ENCODE results near the gene MAD1L1.

MAD1L1 gene

DNA sequence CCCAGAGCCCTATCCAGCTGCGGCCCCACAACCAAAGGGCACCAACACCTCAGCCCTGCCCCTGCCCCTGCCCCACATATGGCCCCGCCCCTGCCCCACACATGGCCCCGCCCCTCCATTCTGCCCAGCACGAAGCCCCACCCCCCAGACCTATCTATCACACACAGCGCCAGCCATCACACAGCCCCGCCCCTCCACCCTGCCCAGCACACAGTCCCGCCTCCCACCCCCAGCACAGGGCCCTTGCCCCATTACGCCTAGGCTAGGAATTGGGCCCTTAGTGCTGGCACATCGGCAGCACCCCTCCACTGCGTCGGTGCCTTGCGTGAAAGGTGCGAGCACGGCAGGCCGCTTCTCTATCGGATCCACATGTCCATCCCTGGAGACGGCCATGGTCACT lies 126.8 kb downstream of the MAD1L1 start:
- no peak for DNase-seq (ENCODE audit: low read depth, low spot score)

- DNase-seq (ENCODE audit: low read depth, low spot score) = no peak
Measured at GRCh38 chr7:2105280-2105679, 127.5 kb downstream of the MAD1L1 start.

DNA sequence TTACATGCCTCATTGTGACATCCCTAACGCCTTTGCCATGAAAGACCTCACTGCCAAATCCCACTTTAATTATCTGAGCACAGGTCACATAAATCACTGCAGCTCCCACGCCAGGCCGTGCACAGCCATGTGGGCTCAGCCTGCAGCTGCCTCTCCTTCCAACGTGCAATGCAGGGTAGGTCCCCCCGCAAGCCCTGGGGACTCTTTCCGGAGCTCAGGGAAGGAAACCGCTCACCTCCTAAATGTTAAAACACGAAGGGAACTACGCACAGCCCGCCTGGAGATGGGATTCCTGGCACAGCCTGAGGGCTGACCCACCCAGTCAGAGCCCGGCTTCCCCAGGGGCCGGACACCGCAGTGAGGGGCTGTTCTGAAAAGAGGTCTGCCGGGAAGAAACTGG lies 128.0 kb downstream of the MAD1L1 start:
- no peak for DNase-seq (ENCODE audit: low read depth, low spot score)

- DNase-seq (ENCODE audit: low read depth, low spot score) = peak; percentile 40
Measured at GRCh38 chr7:2104107-2104710, 128.5 kb downstream of the MAD1L1 start.

DNA sequence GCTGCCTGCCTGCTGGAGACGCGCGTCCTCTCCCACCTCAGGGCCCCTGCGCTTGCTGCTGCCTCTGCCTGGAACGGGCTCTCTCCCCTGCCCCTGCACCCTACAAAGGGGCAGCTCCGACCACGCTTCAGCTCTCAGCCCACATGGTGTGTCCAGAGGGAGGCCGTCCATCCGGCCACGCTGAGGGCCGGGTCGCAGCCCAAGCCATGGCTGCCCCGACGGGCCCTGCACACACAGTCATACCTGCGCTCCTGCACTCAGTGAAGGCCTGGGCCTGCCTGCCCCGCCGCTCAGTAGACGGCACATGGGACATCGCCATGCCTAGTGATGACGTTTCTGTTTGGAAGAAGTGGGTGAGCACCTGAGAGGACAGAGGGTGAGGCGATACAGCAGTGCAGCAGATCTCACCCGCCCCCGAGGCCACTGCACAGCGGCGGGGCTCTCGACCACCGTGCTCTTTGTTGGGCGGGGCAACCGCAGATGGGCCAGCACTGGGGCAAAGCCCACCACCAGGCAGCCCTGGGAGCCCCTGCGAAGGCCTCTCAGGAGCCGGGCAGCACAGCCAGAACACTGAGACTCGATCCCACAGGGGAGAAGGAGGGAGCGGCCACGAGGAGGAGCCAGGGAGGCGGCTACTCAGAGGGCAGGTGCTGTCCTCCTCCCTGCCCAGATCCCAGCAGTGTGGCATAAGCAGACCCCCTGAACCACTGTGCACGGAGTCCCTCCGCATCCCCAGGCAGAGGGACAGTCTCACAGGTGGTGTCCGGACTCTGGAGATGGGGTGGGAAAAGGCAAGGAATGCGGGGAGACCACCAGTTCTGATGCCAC lies 129.5 kb downstream of the MAD1L1 start:
- DNase-seq (ENCODE audit: low read depth, low spot score) = no peak

- DNase-seq (ENCODE audit: low read depth, low spot score) = no peak
Measured at GRCh38 chr7:2102375-2102723, 130.4 kb downstream of the MAD1L1 start.

GRCh38 chr7:2101630-2102374 lies 130.9 kb downstream of the MAD1L1 start:
- DNase-seq (ENCODE audit: low read depth, low spot score) = no peak

DNA sequence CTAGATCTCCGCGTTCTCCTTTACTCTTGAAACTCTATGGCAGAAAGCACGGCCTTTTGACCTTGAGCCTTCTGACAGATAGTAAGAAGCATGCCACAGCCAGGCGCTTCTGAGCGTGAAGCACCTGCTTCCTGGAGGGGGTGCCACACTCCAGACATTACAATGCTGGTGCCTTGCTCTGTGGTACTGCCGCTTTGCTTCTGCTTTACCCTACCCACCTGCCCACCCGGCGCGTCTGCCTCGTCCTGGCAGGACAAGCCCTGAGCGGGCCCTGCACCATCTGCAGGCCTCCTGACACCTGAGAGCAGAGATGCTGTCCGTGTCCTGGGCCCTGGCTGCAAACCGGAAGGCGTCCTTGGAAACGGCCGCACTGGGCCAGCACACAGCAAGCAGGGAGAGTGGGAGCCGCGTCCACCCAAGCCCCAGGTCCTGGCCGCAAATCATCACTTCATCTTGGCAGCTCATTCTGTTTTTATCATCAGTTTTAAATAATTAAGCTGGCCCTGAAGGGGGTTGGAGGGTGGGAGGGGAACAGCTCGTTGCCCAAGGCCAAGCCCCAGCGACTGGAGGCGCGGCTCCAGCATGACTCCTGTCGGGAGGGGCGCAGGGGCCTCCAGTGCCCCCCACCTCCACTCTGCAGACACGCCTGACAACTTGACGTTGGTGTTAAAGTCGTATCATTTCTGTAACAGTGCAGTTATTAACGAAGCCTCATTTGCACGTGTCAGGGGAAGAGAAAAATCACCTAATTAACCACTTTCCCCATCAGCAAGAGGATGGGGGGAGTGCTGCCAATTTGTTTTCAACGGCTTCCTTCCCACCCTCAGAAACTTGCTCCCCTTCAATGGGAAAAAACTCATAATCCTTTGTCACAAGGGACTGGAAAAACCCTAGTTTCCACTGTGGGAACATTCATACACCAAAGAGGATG lies 132.2 kb downstream of the MAD1L1 start:
- DNase-seq (ENCODE audit: low read depth, low spot score) = no peak

GRCh38 chr7:2099048-2099957 lies 133.4 kb downstream of the MAD1L1 start:
- no peak for DNase-seq (ENCODE audit: low read depth, low spot score)

DNA sequence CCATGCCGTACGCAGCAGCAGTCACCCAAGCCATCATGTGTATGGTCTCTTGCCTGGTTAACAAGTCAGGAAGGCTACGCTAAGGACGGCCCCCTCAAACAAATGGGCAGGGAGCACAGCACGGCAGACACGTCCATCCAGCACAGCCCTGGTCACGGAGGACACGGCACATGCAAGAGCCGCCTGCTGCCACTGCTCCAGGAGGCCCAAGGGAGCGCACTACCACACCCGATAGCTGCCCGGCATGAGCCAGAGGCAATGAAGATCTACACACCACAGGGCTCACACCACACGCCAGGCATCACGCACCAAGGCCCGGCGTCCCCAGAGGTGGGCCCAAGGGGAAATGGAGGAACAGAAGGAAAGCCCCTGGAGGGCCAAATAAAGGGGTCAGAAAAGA lies 134.2 kb downstream of the MAD1L1 start:
- DNase-seq (ENCODE audit: low read depth, low spot score) = no peak

DNA sequence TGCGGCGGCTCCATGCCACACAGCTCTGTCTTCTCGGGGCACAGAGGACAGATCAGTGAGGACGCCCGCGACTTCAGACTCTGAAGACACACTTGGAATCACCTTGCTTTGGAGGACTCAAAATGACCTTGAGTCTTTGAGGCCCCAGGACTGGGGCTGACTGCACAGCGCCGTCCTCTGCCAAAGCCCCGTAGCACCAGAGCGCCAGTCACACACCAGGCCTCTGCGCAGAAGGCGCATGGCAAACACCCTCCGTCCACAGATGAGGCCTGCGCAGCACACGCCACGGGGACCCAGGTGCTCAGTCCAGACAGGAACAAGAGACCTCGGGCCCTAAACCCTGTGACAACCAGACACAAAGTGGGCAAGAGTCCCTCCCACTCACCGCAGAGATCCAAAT lies 134.7 kb downstream of the MAD1L1 start:
- DNase-seq (ENCODE audit: low read depth, low spot score) = no peak

DNA sequence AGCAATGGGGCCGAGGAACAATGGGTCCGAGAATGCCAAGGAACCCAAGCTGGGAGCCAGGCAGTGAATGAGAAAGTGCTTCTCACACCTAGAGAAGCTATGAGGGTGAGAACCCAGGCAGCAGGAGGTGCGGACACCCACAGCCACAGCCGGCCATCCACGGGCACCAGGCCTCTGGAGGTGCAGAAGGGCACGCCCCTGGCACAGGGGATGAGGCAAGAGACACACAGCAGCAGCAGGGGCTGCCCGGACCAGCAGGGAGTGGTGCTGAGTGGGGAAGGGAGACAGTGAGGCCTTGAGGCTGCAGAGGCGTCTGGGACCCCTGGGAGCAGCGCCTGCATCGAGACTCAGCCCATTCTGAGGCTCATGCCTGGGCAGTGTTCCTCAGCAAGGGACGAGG lies 135.3 kb downstream of the MAD1L1 start:
- no peak for DNase-seq (ENCODE audit: low read depth, low spot score)

DNA sequence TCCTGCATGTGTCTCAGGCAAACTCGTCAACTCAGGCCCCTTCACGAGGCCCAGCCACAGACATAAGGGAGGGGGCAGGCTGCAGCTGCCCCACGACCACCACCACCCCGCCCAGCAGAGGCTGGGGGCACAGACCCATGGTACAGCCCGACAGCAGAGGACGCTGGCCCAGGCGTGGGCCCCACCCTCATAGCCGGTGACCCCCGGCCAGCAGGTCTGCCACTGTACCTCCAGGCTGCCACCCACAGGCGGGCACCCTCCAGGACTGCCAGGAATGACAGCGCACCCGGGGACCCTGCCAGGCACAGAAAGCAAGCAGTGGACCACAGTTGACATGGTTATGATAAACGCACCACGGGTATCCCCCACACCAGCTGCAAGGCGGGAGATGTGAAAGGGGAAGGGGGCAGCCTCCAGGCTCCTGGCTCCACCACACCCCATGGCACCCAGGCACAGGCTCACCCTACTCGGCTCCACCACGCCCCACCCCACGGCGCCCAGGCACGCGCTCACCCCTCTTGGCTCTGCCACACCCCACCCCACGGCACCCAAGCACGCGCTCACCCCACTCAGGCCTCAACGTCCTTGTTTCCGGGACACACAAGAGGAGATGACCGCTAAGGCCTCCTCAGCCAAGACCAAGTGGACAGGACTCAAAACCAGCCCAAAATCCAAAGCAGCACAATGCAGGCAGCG lies 135.9 kb downstream of the MAD1L1 start:
- DNase-seq (ENCODE audit: low read depth, low spot score) = no peak

DNA sequence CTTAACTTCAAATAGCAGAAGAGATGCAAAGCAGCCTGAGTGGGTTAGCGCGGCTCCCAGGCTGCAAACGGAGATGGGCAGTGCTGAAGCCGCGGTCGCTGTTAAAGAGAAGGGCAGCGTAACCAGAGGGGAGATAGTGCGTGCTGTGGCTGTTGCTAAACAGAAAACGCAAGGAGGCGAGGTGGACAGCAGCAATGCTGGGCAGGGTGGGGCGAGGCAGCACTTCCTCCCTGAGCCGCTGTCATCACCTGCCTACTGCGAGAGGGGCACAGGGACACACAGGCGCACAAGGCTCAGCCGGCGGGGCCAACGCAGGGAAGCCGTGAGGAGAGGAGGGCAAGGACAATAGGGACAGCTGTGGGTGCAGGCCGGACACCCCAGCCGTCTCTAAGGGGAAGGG lies 137.3 kb downstream of the MAD1L1 start:
- no peak for DNase-seq (ENCODE audit: low read depth, low spot score)

DNA sequence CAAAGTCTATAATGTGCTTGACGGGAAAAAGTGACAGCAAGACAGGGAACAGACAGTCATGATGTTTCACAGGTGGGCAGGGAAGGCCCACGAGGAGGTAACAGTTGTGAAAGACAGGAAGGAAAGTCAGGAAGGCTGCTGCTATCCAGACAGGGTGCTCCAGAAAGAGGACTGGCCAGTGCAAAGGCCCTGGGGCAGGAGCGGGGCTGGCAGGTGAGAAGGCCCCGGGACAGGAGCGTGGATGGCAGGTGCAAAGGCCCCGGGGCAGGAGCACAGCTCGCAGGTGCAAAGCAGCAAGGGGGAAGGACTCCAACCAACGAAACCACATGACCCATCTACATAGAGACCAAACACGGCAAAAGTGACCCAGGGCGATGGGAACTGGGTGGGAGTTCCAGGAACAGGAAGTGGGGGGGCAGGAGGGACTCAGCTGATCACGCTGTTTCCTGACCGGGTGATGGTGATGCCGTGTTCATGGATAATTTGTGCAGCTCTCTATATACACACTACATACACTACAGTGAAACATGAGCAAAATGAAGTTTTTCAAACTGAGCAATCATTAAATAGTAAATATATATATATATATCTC lies 138.2 kb downstream of the MAD1L1 start:
- no peak for DNase-seq (ENCODE audit: low read depth, low spot score)

DNA sequence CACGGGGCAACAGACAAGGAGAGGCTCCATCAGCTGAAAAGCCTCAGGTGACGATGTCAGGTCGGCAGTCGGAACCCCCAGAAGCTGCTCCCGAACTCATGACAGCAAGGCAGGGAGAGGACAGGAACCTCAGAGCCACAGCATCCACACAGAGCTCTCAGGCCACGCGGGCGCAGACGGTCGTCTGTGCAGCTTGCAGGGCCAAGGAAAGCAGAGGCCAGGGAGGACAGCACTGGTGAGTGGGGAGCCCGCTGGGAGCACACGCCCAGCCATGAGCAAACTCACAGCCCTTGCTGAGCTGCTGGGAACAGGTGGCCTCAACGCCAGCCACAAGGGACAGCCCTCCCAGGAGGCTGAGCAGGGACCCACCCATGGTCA lies 138.9 kb downstream of the MAD1L1 start:
- DNase-seq (ENCODE audit: low read depth, low spot score) = no peak

GRCh38 chr7:2093215-2093842 lies 139.4 kb downstream of the MAD1L1 start:
- no peak for DNase-seq (ENCODE audit: low read depth, low spot score)

DNA sequence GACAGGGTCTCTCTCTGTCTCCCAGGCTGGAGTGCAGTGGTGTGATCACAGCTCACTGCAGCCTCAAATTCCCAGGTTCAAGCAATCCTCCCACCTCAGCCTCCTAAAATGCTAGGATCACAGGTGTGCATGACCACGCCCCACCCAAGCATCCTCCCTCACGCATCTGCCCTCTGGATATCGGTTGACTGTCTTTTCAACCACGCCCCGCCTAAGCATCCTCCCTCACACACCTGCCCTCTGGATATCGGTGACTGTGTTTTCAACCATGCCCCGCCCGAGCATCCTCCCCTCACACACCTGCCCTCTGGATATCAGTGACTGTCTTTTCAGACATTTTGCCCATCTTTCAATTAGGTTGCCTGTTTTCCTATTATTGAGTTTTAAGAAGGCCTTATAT lies 140.5 kb downstream of the MAD1L1 start:
- DNase-seq (ENCODE audit: low read depth, low spot score) = no peak
